ENCODE results near the gene ADI1.

DNA sequence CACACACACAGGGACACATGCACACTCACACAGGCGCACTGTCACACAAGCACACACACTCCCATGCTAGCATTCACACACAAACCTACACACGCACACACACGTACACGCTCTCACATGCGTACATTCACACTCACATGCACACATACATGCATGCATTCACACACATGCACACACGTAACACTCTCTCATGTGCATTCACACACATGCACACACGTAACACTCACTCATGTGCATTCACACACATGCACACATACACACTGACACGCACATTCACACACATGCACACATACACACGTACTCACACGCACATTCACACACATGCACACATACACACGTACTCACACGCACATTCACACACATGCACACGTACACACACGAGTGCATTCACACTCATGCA is 16.3 kb downstream of the ADI1 start:
- TF ChIP-seq POLR2AphosphoS5 (IDR thresholded peaks at IDR 0.05; ENCODE audit: low read depth, low read length) (no peak), POLR2A (IDR thresholded peaks at IDR 0.05; ENCODE audit: low read depth, low read length) (no peak)

All from GM12892 (cell line).